K562 (cell line): ENCODE results near the gene NKD1. TPM values are rescaled to one million over a fixed set of nuclear protein-coding genes. Genes with fewer than 3 reads are reported as not detected.

Experiments used
- ATAC-seq: fragments of 200-7000 bp; cut with Tn5 transposase; 3 replicates; pipeline ENCODE4 v1.9.1; 2020; ENCODE audit warnings: moderate library complexity
- BruUV-seq: library from RNA; stranded (reverse); fragments of 400-500 nt; replicated peaks from 2 replicates; lab custom pipeline; 2021; lab: Mats Ljungman, UMichigan
- CTCF ChIA-PET: fragments of 300-600 bp; formaldehyde crosslinking; extraction: SDS; loops from one replicate; lab custom pipeline; 2021; ENCODE audit warnings: low intra/inter-chr PET ratio; lab: Yijun Ruan, JAX
- POLR2A ChIA-PET: fragments of 300-600, 350-650 bp; sonication (Branson Sonifier 250); formaldehyde crosslinking; extraction: SDS; loops from one replicate; lab custom pipeline; 2021; ENCODE audit warnings: antibody characterized with exemption, inconsistent platforms; lab: Yijun Ruan, JAX
- DNase-seq, 4 experiments: peaks; one replicate each; pipeline versions ENCODE4 v3.0.0 to v3.0.0-alpha.2; 2011 to 2018; ENCODE audit warnings: low spot score in 3 of 4, mixed read lengths in 3 of 4; ENCODE audit errors: extremely low read depth in 1 of 4
- FAIRE-seq: peaks from 2 replicates; lab custom pipeline; 2011; peaks lifted over from hg19 to GRCh38; lab: Jason Lieb, UNC
- H2AFZ ChIP-seq: 2 replicates; pipeline ENCODE4 v1.6.0; 2011; ENCODE audit warnings: low read depth, low read length, control low read depth, inconsistent platforms
- H3K27ac ChIP-seq: fragments of 200-600 bp; 3 replicates; pipeline ENCODE4 v1.8.0; 2011; ENCODE audit warnings: low read depth, mild to moderate bottlenecking, control low read depth, inconsistent platforms, low read length, moderate library complexity, mixed read lengths; ENCODE audit errors: extremely low read depth
- H3K27me3 ChIP-seq, 2 experiments: fragments of 300-600 bp in 1 of 2; 2 replicates in 1 of 2; 3 replicates in 1 of 2; pipeline versions ENCODE4 v1.6.0 to v1.8.0; 2011; ENCODE audit warnings: inconsistent platforms in 2 of 2, low read length in 2 of 2, mild to moderate bottlenecking in 1 of 2, mixed read lengths in 1 of 2, moderate library complexity in 1 of 2; ENCODE audit not compliant: control insufficient read depth in 2 of 2, insufficient read depth in 2 of 2
- H3K36me3 ChIP-seq: fragments of 300-600 bp; 3 replicates; pipeline ENCODE4 v1.8.0; 2011; ENCODE audit warnings: mild to moderate bottlenecking, low read length, inconsistent platforms; ENCODE audit not compliant: control insufficient read depth, insufficient read depth
- H3K4me1 ChIP-seq, 2 experiments: fragments of 200-600 bp in 1 of 2; replicated peaks in 1 of 2; 2 replicates in 1 of 2; 3 replicates in 1 of 2; pipeline versions ENCODE4 v1.5.1 to v1.8.0; 2011; ENCODE audit warnings: inconsistent platforms in 2 of 2, low read length in 2 of 2, mild to moderate bottlenecking in 1 of 2, mixed read lengths in 1 of 2, moderate library complexity in 1 of 2; ENCODE audit not compliant: control insufficient read depth in 2 of 2, insufficient read depth in 2 of 2
- H3K4me2 ChIP-seq: 2 replicates; pipeline ENCODE4 v1.6.1; 2011; ENCODE audit warnings: low read length, control low read depth, inconsistent platforms, mixed read lengths; ENCODE audit not compliant: insufficient read depth
- H3K4me3 ChIP-seq: fragments of 200-600 bp; sonication (generic), shearing (Covaris generic); 2 replicates; pipeline ENCODE4 v1.5.1; 2016; ENCODE audit warnings: control low read depth, inconsistent platforms
- H3K79me2 ChIP-seq: fragments of 200-600 bp; 3 replicates; pipeline ENCODE4 v1.8.0; 2011; ENCODE audit warnings: low read length, inconsistent platforms; ENCODE audit not compliant: control insufficient read depth, insufficient read depth
- H3K9ac ChIP-seq, 2 experiments: 2 replicates each; pipeline versions ENCODE4 v1.6.0 to v1.6.1; 2011; ENCODE audit warnings: low read depth in 2 of 2, low read length in 2 of 2, control low read depth in 1 of 2, inconsistent platforms in 1 of 2, mild to moderate bottlenecking in 1 of 2, mixed read lengths in 1 of 2; ENCODE audit not compliant: insufficient read depth in 1 of 2
- H3K9me1 ChIP-seq: one replicate; pipeline ENCODE4 v1.6.0; 2011; ENCODE audit warnings: inconsistent platforms, mild to moderate bottlenecking, low read length, moderate library complexity; ENCODE audit not compliant: control insufficient read depth, insufficient read depth
- H3K9me3 ChIP-seq: replicated peaks from 2 replicates; pipeline ENCODE4 v1.5.1; 2011; ENCODE audit warnings: low read depth, low read length, inconsistent platforms; ENCODE audit not compliant: control insufficient read depth, insufficient read depth
- H4K20me1 ChIP-seq: replicated peaks from 2 replicates; pipeline ENCODE4 v1.6.1; 2011; ENCODE audit warnings: low read length, inconsistent platforms, mixed read lengths; ENCODE audit not compliant: control insufficient read depth, insufficient read depth
- HNRNPL ChIP-seq: fragments of 200-400 bp; formaldehyde crosslinking; IDR thresholded peaks from 2 replicates; pipeline ENCODE4 v1.6.1; 2017; ENCODE audit warnings: low read depth, mild to moderate bottlenecking, low read length
- HSF4 ChIP-seq: fragments of 250-450 bp; sonication (Bioruptor Pico); IDR thresholded peaks from 2 replicates; pipeline ENCODE4 v2.1.2; 2022; ENCODE audit warnings: mild to moderate bottlenecking, moderate library complexity, borderline replicate concordance
- PHTF2 ChIP-seq: fragments of 250-450 bp; sonication (Bioruptor Pico); IDR thresholded peaks from 2 replicates; pipeline ENCODE4 v1.5.0; 2021; ENCODE audit warnings: mild to moderate bottlenecking
- POLR3G ChIP-seq: IDR thresholded peaks from 2 replicates; pipeline ENCODE4 v1.6.1; 2011; ENCODE audit not compliant: insufficient read length, insufficient replicate concordance; ENCODE audit errors: extremely low read depth
- ZNF561 ChIP-seq: fragments of 450-650 bp; formaldehyde crosslinking; conservative IDR thresholded peaks from 2 replicates; pipeline ENCODE4 v1.4.0; 2020; ENCODE audit warnings: mild to moderate bottlenecking, moderate library complexity
- WGBS: fragments of 100-300 bp; shearing (Covaris generic); methylation state at CpG from one replicate; pipeline ENCODE4 v1.1.6; 2016; ENCODE audit warnings: low coverage, mixed read lengths; ENCODE audit not compliant: insufficient coverage; ENCODE audit errors: missing lambda C conversion rate; 5-methylcytosine and 5-hydroxymethylcytosine counted together
- in situ Hi-C: fragments of 300-500 bp; cut with MboI; formaldehyde crosslinking; loops from 4 replicates; pipeline ENCODE4 v1.15.0; 2018; ENCODE audit warnings: inconsistent platforms, mixed read lengths
- intact Hi-C: fragments of 100-400 bp; cut with micrococcal nuclease; formaldehyde crosslinking; loops from 2 replicates; pipeline ENCODE4 v1.14.2; 2022
- polyA plus RNA-seq, 8 experiments: library from polyadenylated mRNA; depleted of rRNA in 4 of 8; stranded (reverse) in 5 of 8; unstranded in 3 of 8; fragments of >200 nt; fragmentation: Nextera tagmentation in 2 of 8; fragmentation: Illumina TruSeq in 1 of 8; extraction: Ambion mirVana in 2 of 8; extraction: Trizol in 1 of 8; gene quantifications; 2 replicates each; pipeline versions ENCODE4 v1.2.1 to v1.2.3, GENCODE V29; 2011 to 2014; ENCODE audit warnings: inconsistent platforms in 1 of 8, missing spikeins in 1 of 8
- total RNA-seq, 7 experiments: library from RNA; depleted of rRNA in 6 of 7; stranded (reverse); fragments of >200 nt in 6 of 7; fragmentation: Illumina TruSeq in 2 of 7; extraction: Trizol in 2 of 7; gene quantifications; 2 replicates each; pipeline versions ENCODE4 v1.2.1 to v1.2.3, GENCODE V29; 2011 to 2021; ENCODE audit warnings: low replicate concordance in 1 of 7
- TF ChIP-seq, protein P1 (sequence below): fragments of 450-650 bp; IDR thresholded peaks from 2 replicates; pipeline ENCODE4 v1.6.1; 2016; ENCODE audit warnings: mild to moderate bottlenecking

NKD1 gene
- total and polyA plus RNA-seq, 9 of the 15 experiments (the other 6 are each of a cell fraction or from before 2014, with no cell fraction given): under 0.01 to 0.24 (median 0.04) TPM; not detected in 2

DNA sequence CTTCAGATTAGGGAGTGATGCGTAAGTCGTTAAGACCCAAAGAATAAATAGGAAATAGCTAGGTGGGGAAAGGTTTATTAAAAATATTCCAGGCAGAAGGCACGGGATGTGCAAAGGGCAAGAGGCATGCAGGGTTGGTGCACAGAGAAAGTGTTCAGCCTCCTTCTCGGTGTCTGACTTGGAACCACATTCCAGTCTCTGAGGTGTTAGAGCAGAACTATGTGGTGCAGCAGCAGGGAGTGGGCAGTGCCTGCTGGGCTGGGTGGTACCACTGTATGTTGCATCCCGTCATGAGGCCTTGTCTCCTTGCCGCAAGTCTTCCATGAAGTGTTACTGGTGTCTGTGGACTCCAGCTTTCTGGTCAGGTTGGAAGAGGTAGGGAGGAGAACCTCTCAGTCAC, 11.1 kb downstream of the NKD1 start:
- Histone ChIP-seq H3K4me1 (no peaks in the 10 kb centered on the region), H2AFZ (no peak overlapping the region), H3K4me3 (no peak overlapping the region), H3K27ac (no peak overlapping the region), H3K36me3 (no peaks in the 10 kb centered on the region), H4K20me1 (no peaks in the 10 kb centered on the region), H3K9me3 (no peaks in the 10 kb centered on the region), H3K4me2 (no peak overlapping the region), H3K79me2 (no peaks in the 10 kb centered on the region), H3K27me3 (peaks cover 0 to 17% of the 10 kb centered on the region in 2 experiments; a peak in 2 of 5 replicates), H3K9me1 (no peaks in the 10 kb centered on the region)
- BruUV-seq: no TSS peak
- DNase-seq: no peak
- POLR2A ChIA-PET: no interaction called here
- intact Hi-C loops: no loop called here
- in situ Hi-C loops: no loop called here
- WGBS: 1% methylated on average over 6 of the region's 6 CpGs
- ATAC-seq: no peak
- TF ChIP-seq, protein P1, sequence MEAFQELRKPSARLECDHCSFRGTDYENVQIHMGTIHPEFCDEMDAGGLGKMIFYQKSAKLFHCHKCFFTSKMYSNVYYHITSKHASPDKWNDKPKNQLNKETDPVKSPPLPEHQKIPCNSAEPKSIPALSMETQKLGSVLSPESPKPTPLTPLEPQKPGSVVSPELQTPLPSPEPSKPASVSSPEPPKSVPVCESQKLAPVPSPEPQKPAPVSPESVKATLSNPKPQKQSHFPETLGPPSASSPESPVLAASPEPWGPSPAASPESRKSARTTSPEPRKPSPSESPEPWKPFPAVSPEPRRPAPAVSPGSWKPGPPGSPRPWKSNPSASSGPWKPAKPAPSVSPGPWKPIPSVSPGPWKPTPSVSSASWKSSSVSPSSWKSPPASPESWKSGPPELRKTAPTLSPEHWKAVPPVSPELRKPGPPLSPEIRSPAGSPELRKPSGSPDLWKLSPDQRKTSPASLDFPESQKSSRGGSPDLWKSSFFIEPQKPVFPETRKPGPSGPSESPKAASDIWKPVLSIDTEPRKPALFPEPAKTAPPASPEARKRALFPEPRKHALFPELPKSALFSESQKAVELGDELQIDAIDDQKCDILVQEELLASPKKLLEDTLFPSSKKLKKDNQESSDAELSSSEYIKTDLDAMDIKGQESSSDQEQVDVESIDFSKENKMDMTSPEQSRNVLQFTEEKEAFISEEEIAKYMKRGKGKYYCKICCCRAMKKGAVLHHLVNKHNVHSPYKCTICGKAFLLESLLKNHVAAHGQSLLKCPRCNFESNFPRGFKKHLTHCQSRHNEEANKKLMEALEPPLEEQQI: no peak
- TF ChIP-seq POLR3G (no peak), PHTF2 (CRISPR knock-in tag) (no peak), ZNF561 (no peak), HNRNPL (no peak), HSF4 (no peak)
- TF ChIP-seq, all 486 proteins: peak for 0
- CTCF ChIA-PET: no interaction called here
- no peak for FAIRE-seq
- no peak overlapping the region for H3K9ac ChIP-seq
